HepG2 (cell line): ENCODE measurements around the gene ITGB7. TPM values are rescaled to one million over a fixed set of nuclear protein-coding genes. Genes with fewer than 3 reads are reported as not detected.

ENCODE experiments used
- BCL6 ChIP-seq: IDR thresholded peaks from 2 replicates; pipeline ENCODE4 v1.6.1; 2016; ENCODE audit warnings: missing genetic modification reagents, missing compliant biosample characterization
- CENPT ChIP-seq: sonication (generic); formaldehyde crosslinking; IDR thresholded peaks from 2 replicates; pipeline ENCODE4 v1.8.0; 2022; ENCODE audit warnings: low read depth, mild to moderate bottlenecking, moderate library complexity, missing genetic modification reagents
- FOSL2 ChIP-seq: sonication (generic); formaldehyde crosslinking; IDR thresholded peaks from 2 replicates; pipeline ENCODE4 v1.4.0; 2020; ENCODE audit warnings: missing genetic modification reagents
- GATAD1 ChIP-seq: IDR thresholded peaks from 2 replicates; pipeline ENCODE4 v1.6.1; 2016; ENCODE audit warnings: missing genetic modification reagents, missing compliant biosample characterization
- HNRNPL ChIP-seq: fragments of 200-400 bp; formaldehyde crosslinking; IDR thresholded peaks from 2 replicates; pipeline ENCODE4 v1.6.1; 2017; ENCODE audit warnings: mild to moderate bottlenecking, low read depth, low read length
- ZFP37 ChIP-seq: sonication (generic); formaldehyde crosslinking; IDR thresholded peaks from 2 replicates; pipeline ENCODE4 v1.4.0; 2020; ENCODE audit warnings: missing genetic modification reagents, borderline replicate concordance
- ZNF292 ChIP-seq: sonication (generic); formaldehyde crosslinking; IDR thresholded peaks from 2 replicates; pipeline ENCODE4 v1.8.1; 2022; ENCODE audit warnings: mild to moderate bottlenecking, low read depth, missing genetic modification reagents, borderline replicate concordance
- ZNF326 ChIP-seq: sonication (generic); formaldehyde crosslinking; IDR thresholded peaks from 2 replicates; pipeline ENCODE4 v1.4.0; 2020; ENCODE audit warnings: missing genetic modification reagents, borderline replicate concordance
- ZNF337 ChIP-seq: sonication (generic); formaldehyde crosslinking; IDR thresholded peaks from 2 replicates; pipeline ENCODE4 v1.5.1; 2020; ENCODE audit warnings: missing genetic modification reagents, low read depth, mild to moderate bottlenecking, borderline replicate concordance
- ZNF44 ChIP-seq: sonication (generic); formaldehyde crosslinking; IDR thresholded peaks from 2 replicates; pipeline ENCODE4 v1.5.1; 2020; ENCODE audit warnings: mild to moderate bottlenecking, missing genetic modification reagents
- ZNF556 ChIP-seq: sonication (generic); formaldehyde crosslinking; IDR thresholded peaks from 2 replicates; pipeline ENCODE4 v1.4.0; 2020; ENCODE audit warnings: mild to moderate bottlenecking, missing genetic modification reagents, borderline replicate concordance
- ZSCAN20 ChIP-seq: sonication (generic); formaldehyde crosslinking; IDR thresholded peaks from 2 replicates; pipeline ENCODE4 v1.4.0; 2020; ENCODE audit warnings: missing genetic modification reagents, mild to moderate bottlenecking, borderline replicate concordance
- polyA plus RNA-seq, 8 experiments: library from polyadenylated mRNA; depleted of rRNA in 3 of 8; stranded (reverse) in 7 of 8; unstranded in 1 of 8; fragments of >200 nt; fragmentation: Illumina TruSeq in 4 of 8; extraction: Trizol in 4 of 8; gene quantifications; 2 replicates each; pipeline versions ENCODE4 v1.2.1 to v1.2.3, GENCODE V29; 2011 to 2016; ENCODE audit warnings: low read depth in 4 of 8, missing spikeins in 1 of 8, mixed read lengths in 1 of 8; ENCODE audit not compliant: insufficient read depth in 1 of 8
- total RNA-seq, 5 experiments: library from RNA; depleted of rRNA; stranded (reverse); fragments of >200 nt; fragmentation: Illumina TruSeq; extraction: Trizol; gene quantifications; 2 replicates each; pipeline ENCODE4 v1.2.3, GENCODE V29; 2016; ENCODE audit warnings: low read depth in 1 of 5
- TF ChIP-seq, protein P1 (sequence below), 2 experiments: sonication (generic) in 1 of 2; formaldehyde crosslinking in 1 of 2; IDR thresholded peaks; 2 replicates each; pipeline versions ENCODE4 v1.6.1 to v1.9.0; 2014 to 2022; ENCODE audit warnings: antibody characterized with exemption in 1 of 2, borderline replicate concordance in 1 of 2, inconsistent platforms in 1 of 2, low read depth in 1 of 2, missing genetic modification reagents in 1 of 2
- TF ChIP-seq, protein P2 (sequence below): sonication (generic); formaldehyde crosslinking; IDR thresholded peaks from 2 replicates; pipeline ENCODE4 v1.4.0; 2020; ENCODE audit warnings: low read depth, mild to moderate bottlenecking, missing genetic modification reagents
- TF ChIP-seq, protein P3 (sequence below), 2 experiments: fragments of 450-650 bp in 1 of 2; sonication (generic) in 1 of 2; formaldehyde crosslinking; IDR thresholded peaks; 2 replicates each; pipeline versions ENCODE4 v1.5.0 to v1.8.0; 2020 to 2022; ENCODE audit warnings: mild to moderate bottlenecking in 1 of 2, missing genetic modification reagents in 1 of 2
- TF ChIP-seq, protein P4 (sequence below): sonication (generic); formaldehyde crosslinking; IDR thresholded peaks from 2 replicates; pipeline ENCODE4 v1.5.0; 2020; ENCODE audit warnings: mild to moderate bottlenecking, missing genetic modification reagents

The ITGB7 gene
- total and polyA plus RNA-seq, 2 of the 13 experiments (the other 11 are each of a cell fraction or from before 2014, with no cell fraction given), result 0.16 to 0.18 TPM

DNA sequence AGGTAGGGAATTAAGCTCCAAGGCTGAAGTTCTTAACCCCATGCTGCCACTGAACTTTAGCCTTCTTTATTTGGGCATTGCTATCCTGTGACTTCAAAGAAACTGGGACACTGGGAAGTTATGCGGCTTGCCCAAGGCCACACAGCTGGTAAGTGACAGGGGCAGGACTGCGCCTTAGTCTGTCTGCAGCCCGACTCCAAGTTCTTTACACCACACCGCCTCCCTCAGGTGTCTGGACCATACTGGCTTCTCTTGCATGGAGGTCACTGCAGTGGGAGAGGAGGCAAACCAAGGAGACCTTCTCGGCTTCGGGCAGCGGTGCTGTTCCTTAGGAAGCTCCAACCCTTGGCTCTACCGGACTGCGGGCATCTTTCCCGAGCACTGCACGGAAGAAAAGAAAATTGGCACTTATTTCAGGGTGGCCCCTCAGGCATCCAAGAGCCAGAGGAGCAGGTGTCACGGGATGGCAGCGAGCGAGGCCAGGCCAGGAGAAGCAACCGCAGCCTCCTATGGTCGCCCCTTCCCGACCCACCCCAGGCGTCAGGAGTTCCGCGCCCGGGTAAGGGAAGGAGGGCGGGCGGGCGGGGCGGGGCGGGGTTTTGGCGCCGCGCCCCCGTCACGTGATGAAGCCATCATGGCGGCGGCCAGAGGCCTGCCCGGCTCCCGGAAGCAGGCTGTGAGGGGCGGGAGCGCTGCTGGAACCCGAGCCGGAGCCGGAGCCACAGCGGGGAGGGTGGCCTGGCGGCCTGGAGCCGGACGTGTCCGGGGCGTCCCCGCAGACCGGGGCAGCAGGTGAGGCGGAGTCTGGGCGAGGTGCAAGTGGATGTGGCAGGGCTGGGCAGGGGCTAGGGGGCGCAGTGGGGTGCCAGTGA is 44.7 kb upstream of the ITGB7 start (continued):
- TF ChIP-seq, protein P1, sequence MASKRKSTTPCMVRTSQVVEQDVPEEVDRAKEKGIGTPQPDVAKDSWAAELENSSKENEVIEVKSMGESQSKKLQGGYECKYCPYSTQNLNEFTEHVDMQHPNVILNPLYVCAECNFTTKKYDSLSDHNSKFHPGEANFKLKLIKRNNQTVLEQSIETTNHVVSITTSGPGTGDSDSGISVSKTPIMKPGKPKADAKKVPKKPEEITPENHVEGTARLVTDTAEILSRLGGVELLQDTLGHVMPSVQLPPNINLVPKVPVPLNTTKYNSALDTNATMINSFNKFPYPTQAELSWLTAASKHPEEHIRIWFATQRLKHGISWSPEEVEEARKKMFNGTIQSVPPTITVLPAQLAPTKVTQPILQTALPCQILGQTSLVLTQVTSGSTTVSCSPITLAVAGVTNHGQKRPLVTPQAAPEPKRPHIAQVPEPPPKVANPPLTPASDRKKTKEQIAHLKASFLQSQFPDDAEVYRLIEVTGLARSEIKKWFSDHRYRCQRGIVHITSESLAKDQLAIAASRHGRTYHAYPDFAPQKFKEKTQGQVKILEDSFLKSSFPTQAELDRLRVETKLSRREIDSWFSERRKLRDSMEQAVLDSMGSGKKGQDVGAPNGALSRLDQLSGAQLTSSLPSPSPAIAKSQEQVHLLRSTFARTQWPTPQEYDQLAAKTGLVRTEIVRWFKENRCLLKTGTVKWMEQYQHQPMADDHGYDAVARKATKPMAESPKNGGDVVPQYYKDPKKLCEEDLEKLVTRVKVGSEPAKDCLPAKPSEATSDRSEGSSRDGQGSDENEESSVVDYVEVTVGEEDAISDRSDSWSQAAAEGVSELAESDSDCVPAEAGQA (IDR thresholded peaks at IDR 0.05; ENCODE audit: low read depth), result 0 out of 2 replicates have a peak, but pooled peaks have one; percentile 35
- TF ChIP-seq, protein P1 (CRISPR knock-in tag; IDR thresholded peaks at IDR 0.05; ENCODE audit: borderline replicate concordance), result 0 out of 2 replicates have a peak, but pooled peaks have one; percentile 62
- TF ChIP-seq ZNF556 (CRISPR knock-in tag) (0 out of 2 replicates have a peak, but pooled peaks have one; percentile 19), GATAD1 (CRISPR knock-in tag) (peak; percentile 89), ZNF292 (CRISPR knock-in tag) (no peak), ZFP37 (0 out of 2 replicates have a peak, but pooled peaks have one; percentile 8), FOSL2 (CRISPR knock-in tag) (peak; percentile 33; the same call in 1 of the 2 replicates), ZNF337 (CRISPR knock-in tag) (no peak), ZNF326 (CRISPR knock-in tag) (no peak), HNRNPL (0 out of 2 replicates have a peak, but pooled peaks have one; percentile 12), BCL6 (CRISPR knock-in tag) (peak; percentile 12; the same call in 1 of the 2 replicates), ZNF44 (CRISPR knock-in tag) (peak; percentile 85; the same call in 1 of the 2 replicates), ZSCAN20 (CRISPR knock-in tag) (0 out of 2 replicates have a peak, but pooled peaks have one; percentile 35), CENPT (no peak)
- TF ChIP-seq, protein P2, sequence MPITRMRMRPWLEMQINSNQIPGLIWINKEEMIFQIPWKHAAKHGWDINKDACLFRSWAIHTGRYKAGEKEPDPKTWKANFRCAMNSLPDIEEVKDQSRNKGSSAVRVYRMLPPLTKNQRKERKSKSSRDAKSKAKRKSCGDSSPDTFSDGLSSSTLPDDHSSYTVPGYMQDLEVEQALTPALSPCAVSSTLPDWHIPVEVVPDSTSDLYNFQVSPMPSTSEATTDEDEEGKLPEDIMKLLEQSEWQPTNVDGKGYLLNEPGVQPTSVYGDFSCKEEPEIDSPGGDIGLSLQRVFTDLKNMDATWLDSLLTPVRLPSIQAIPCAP (CRISPR knock-in tag), result no peak
- TF ChIP-seq, protein P3, sequence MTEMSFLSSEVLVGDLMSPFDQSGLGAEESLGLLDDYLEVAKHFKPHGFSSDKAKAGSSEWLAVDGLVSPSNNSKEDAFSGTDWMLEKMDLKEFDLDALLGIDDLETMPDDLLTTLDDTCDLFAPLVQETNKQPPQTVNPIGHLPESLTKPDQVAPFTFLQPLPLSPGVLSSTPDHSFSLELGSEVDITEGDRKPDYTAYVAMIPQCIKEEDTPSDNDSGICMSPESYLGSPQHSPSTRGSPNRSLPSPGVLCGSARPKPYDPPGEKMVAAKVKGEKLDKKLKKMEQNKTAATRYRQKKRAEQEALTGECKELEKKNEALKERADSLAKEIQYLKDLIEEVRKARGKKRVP (CRISPR knock-in tag; IDR thresholded peaks at IDR 0.05), result 0 out of 4 replicates have a peak, but pooled peaks of 1 of the 2 experiments have one; percentile 54
- TF ChIP-seq, protein P4, sequence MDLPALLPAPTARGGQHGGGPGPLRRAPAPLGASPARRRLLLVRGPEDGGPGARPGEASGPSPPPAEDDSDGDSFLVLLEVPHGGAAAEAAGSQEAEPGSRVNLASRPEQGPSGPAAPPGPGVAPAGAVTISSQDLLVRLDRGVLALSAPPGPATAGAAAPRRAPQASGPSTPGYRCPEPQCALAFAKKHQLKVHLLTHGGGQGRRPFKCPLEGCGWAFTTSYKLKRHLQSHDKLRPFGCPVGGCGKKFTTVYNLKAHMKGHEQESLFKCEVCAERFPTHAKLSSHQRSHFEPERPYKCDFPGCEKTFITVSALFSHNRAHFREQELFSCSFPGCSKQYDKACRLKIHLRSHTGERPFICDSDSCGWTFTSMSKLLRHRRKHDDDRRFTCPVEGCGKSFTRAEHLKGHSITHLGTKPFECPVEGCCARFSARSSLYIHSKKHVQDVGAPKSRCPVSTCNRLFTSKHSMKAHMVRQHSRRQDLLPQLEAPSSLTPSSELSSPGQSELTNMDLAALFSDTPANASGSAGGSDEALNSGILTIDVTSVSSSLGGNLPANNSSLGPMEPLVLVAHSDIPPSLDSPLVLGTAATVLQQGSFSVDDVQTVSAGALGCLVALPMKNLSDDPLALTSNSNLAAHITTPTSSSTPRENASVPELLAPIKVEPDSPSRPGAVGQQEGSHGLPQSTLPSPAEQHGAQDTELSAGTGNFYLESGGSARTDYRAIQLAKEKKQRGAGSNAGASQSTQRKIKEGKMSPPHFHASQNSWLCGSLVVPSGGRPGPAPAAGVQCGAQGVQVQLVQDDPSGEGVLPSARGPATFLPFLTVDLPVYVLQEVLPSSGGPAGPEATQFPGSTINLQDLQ, result peak; percentile 86
